Endodermal cell (in vitro differentiated cells): Measurements from ENCODE around the gene SEMA3A. TPM values are rescaled to one million over a fixed set of nuclear protein-coding genes. Genes with fewer than 3 reads are reported as not detected.
A peak's percentile ranks its signal among the peaks of the same experiment; 100 is the strongest.

Experiments
- DNase-seq: peaks from one replicate; pipeline ENCODE4 v3.0.0-alpha.2; 2017
- H3K27ac ChIP-seq: 2 replicates; pipeline ENCODE4 v1.5.1; 2013; ENCODE audit warnings: mild to moderate bottlenecking, low read depth, low read length, moderate library complexity
- H3K27me3 ChIP-seq: 2 replicates; pipeline ENCODE4 v1.6.1; 2013; ENCODE audit warnings: mild to moderate bottlenecking, low read length, moderate library complexity; ENCODE audit not compliant: insufficient read depth, control insufficient read depth, poor library complexity, severe bottlenecking
- H3K36me3 ChIP-seq: 2 replicates; pipeline ENCODE4 v1.7.0; 2013; ENCODE audit warnings: mild to moderate bottlenecking, low read length, moderate library complexity; ENCODE audit not compliant: control insufficient read depth, insufficient read depth
- H3K4me1 ChIP-seq: one replicate; pipeline ENCODE4 v1.7.0; 2013; ENCODE audit warnings: low read length; ENCODE audit not compliant: control insufficient read depth, insufficient read depth
- H3K4me3 ChIP-seq: 2 replicates; pipeline ENCODE4 v1.5.1; 2013; ENCODE audit warnings: mild to moderate bottlenecking, low read length, moderate library complexity
- H3K9ac ChIP-seq: 2 replicates; pipeline ENCODE4 v1.6.1; 2013; ENCODE audit warnings: mild to moderate bottlenecking, low read length, moderate library complexity; ENCODE audit not compliant: poor library complexity, severe bottlenecking; ENCODE audit errors: extremely low read depth
- H3K9me3 ChIP-seq: 2 replicates; pipeline ENCODE4 v1.6.1; 2013; ENCODE audit warnings: mild to moderate bottlenecking, low read length, moderate library complexity; ENCODE audit not compliant: control insufficient read depth
- H3K27ac Mint-ChIP-seq: 2 replicates; pipeline ENCODE4 v1.8.0; 2020; ENCODE audit warnings: mixed read lengths
- H3K27me3 Mint-ChIP-seq: 2 replicates; pipeline ENCODE4 v1.8.0; 2021; ENCODE audit warnings: mild to moderate bottlenecking, mixed read lengths; ENCODE audit not compliant: insufficient read depth
- H3K36me3 Mint-ChIP-seq: 2 replicates; pipeline ENCODE4 v1.8.0; 2020; ENCODE audit warnings: low read depth, mixed read lengths
- H3K4me1 Mint-ChIP-seq: 2 replicates; pipeline ENCODE4 v1.8.0; 2020; ENCODE audit warnings: mixed read lengths
- H3K4me3 Mint-ChIP-seq: 2 replicates; pipeline ENCODE4 v1.8.0; 2020; ENCODE audit warnings: mild to moderate bottlenecking, moderate library complexity, mixed read lengths
- H3K9me3 Mint-ChIP-seq: 2 replicates; pipeline ENCODE4 v1.8.0; 2020; ENCODE audit warnings: mild to moderate bottlenecking, mixed read lengths
- CTCF ChIP-seq: fragments of 200-600 bp; sonication (generic); conservative IDR thresholded peaks from 2 replicates; pipeline ENCODE4 v1.5.0; 2021; ENCODE audit warnings: antibody characterized with exemption, mild to moderate bottlenecking
- WGBS, 2 experiments: methylation state at CpG; one replicate each; pipeline versions ENCODE4 v1.1.5 to v1.1.7; 2013; ENCODE audit warnings: missing lambda C conversion rate in 2 of 2, mixed read lengths in 1 of 2; ENCODE audit not compliant: insufficient coverage in 1 of 2, insufficient read length in 1 of 2; 5-methylcytosine and 5-hydroxymethylcytosine counted together
- total RNA-seq, 2 donors: library from RNA; stranded (reverse); fragmentation: NEBNext Ultra II Directional in 1 of 2; extraction: Animal tissue kit (Norgen Biotek cat#: 25700) in 1 of 2; gene quantifications; 2 replicates in 1 of 2; 3 replicates in 1 of 2; pipeline ENCODE4 v1.2.1, GENCODE V29; 2021

SEMA3A gene
- total RNA-seq, 2 donors from 2014 or later = 43.5 to 72.8 TPM

DNA sequence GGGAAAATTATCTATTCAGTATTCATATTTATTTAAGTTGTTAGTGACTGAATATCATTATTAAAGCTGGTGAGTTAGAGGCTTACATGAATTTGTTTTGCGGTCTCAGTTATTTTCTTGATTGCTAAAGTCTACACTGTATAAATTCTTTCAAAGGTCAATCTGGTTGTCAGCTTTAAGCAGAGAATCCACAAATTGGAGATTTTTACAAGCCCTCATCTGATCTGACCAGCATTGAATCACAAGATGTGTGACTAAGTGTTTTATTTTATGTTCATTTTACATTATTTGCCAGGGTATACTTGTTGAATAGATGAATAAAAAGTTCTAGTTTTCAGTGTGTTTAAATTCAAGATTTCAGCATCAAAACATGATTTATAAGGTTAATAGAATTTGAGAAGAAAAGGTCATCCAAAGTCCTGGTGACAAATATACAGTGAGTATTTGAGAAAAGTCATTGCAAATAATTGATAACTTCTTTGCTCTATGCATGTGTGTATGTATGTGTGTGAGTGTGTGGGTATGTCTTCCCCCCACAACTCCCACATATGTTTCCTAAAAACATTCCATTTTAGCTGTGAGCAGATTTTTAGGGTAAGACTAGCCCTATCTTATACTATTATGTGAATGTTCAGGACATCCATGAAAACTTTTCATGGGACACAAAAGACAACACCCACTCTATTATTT lies 4.4 kb downstream of the SEMA3A start:
- H3K4me1 ChIP-seq = peaks cover 6% of the 10 kb centered on the region
- H3K27me3 ChIP-seq = no peaks in the 10 kb centered on the region
- H3K9ac ChIP-seq = no peak overlapping the region
- Mint-ChIP-seq H3K27me3 (no peaks in the 10 kb centered on the region), H3K36me3 (no peaks in the 10 kb centered on the region), H3K27ac (peak overlapping the region; percentile 4), H3K4me3 (no peak overlapping the region), H3K9me3 (no peaks in the 10 kb centered on the region), H3K4me1 (peaks cover 28% of the 10 kb centered on the region)
- H3K4me3 ChIP-seq = peak overlapping the region; percentile 19
- TF ChIP-seq CTCF = no peak
- no peaks in the 10 kb centered on the region for H3K9me3 ChIP-seq
- WGBS, 2 experiments = 88 to 100% methylated on average over 1 of the region's 1 CpG
- H3K27ac ChIP-seq = no peak overlapping the region
- no peak for DNase-seq
- H3K36me3 ChIP-seq = no peaks in the 10 kb centered on the region

DNA sequence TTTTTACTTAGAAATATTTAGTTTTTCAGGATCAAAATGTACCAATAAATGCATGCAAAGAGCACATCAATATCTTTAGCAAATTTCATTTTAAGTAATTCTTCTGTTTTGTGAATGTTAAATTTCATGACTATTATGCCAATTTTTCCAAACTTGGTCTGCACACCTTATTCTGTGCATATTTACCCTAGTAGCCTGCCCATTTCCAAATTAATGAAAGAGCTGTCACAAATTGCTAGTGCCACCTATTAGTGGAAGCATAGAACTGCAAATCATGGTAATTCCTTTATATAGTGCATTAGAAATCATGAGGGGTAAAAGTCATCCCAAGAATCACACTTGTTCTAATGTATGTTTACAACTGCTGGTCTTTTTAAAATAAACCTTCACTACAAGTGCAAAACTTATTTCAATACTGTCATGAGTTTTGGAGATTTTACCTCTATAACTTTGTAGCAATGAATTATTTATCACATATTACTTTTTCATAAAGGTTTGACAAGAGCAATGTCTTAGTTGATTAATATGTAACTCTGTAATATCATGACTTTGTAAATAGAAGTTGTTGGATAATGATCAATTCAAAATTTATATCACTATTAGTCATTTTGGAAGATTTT lies 5.7 kb downstream of the SEMA3A start:
- Histone ChIP-seq H3K9me3 (no peaks in the 10 kb centered on the region), H3K27me3 (no peaks in the 10 kb centered on the region), H3K4me1 (peaks cover 6% of the 10 kb centered on the region), H3K36me3 (no peaks in the 10 kb centered on the region), H3K4me3 (no peak overlapping the region), H3K9ac (no peak overlapping the region), H3K27ac (no peak overlapping the region)
- no peaks in the 10 kb centered on the region for H3K36me3 Mint-ChIP-seq
- no peak overlapping the region for H3K27ac Mint-ChIP-seq
- H3K4me3 Mint-ChIP-seq = no peak overlapping the region
- peak; percentile 71 for TF ChIP-seq CTCF
- H3K4me1 Mint-ChIP-seq = peaks cover 31% of the 10 kb centered on the region
- no peaks in the 10 kb centered on the region for H3K9me3 Mint-ChIP-seq
- H3K27me3 Mint-ChIP-seq = no peaks in the 10 kb centered on the region
- DNase-seq = no peak

GRCh38 chr7:84187813-84188510 lies 6.6 kb downstream of the SEMA3A start:
- Mint-ChIP-seq H3K4me1 (peaks cover 33% of the 10 kb centered on the region), H3K36me3 (no peaks in the 10 kb centered on the region), H3K9me3 (no peaks in the 10 kb centered on the region), H3K27ac (peak overlapping the region; percentile 14), H3K4me3 (no peak overlapping the region), H3K27me3 (no peaks in the 10 kb centered on the region)
- Histone ChIP-seq H3K27ac (no peak overlapping the region), H3K27me3 (no peaks in the 10 kb centered on the region), H3K9me3 (no peaks in the 10 kb centered on the region), H3K4me1 (peaks cover 9% of the 10 kb centered on the region), H3K36me3 (no peaks in the 10 kb centered on the region), H3K9ac (no peak overlapping the region), H3K4me3 (no peak overlapping the region)
- no peak for TF ChIP-seq CTCF
- no peak for DNase-seq
- 86 to 100% methylated on average over 1 to 2 of the region's 2 CpGs for WGBS, 2 experiments
